HCEC 1CT (cell line): Measurements from ENCODE around the gene UBQLN4.

Experiments used
- DNase-seq: peaks from one replicate; pipeline ENCODE4 v3.0.0-alpha.2; 2017

UBQLN4 gene

GRCh38 chr1:156009404-156009803 is 44.2 kb downstream of the UBQLN4 start:
- DNase-seq: no peak

- DNase-seq: no peak
These were observed 46.8 kb downstream of the UBQLN4 start for GRCh38 chr1:156006666-156007376.

GRCh38 chr1:156004843-156005584 is 48.6 kb downstream of the UBQLN4 start:
- DNase-seq: no peak

- no peak for DNase-seq
These were observed 49.7 kb downstream of the UBQLN4 start for GRCh38 chr1:156003923-156004188.

- DNase-seq: no peak
These were observed 51.2 kb downstream of the UBQLN4 start for GRCh38 chr1:156002188-156002911.

- no peak for DNase-seq
These were observed 51.9 kb downstream of the UBQLN4 start for GRCh38 chr1:156001662-156002171.

GRCh38 chr1:156001021-156001661 is 52.5 kb downstream of the UBQLN4 start:
- no peak for DNase-seq

GRCh38 chr1:155999964-156000363 is 53.6 kb downstream of the UBQLN4 start:
- no peak for DNase-seq

GRCh38 chr1:155996166-155996565 is 57.4 kb downstream of the UBQLN4 start:
- no peak for DNase-seq

- DNase-seq: no peak
These were observed 60.0 kb downstream of the UBQLN4 start for GRCh38 chr1:155993595-155993994.

GRCh38 chr1:155990005-155990739 is 63.4 kb downstream of the UBQLN4 start:
- DNase-seq: no peak

- DNase-seq: peak; percentile 59
These were observed 64.2 kb downstream of the UBQLN4 start for GRCh38 chr1:155989242-155990004.
